Fibroblast of the aortic adventitia (primary cell): ENCODE results near the gene EMILIN3. TPM values are rescaled to one million over a fixed set of nuclear protein-coding genes. Genes with fewer than 3 reads are reported as not detected.

Experiments
- DNase-seq: peaks from one replicate; pipeline ENCODE4 v3.0.0-alpha.2; 2010; ENCODE audit warnings: low read depth
- H3K4me3 ChIP-seq: 2 replicates; pipeline ENCODE4 v1.5.1; 2011; ENCODE audit warnings: low read depth, mild to moderate bottlenecking, control low read depth, low read length, moderate library complexity
- CTCF ChIP-seq: IDR thresholded peaks from 2 replicates; pipeline ENCODE4 v1.5.1; 2011; ENCODE audit warnings: mild to moderate bottlenecking, low read length, control low read depth, inconsistent platforms; ENCODE audit not compliant: insufficient read depth
- total RNA-seq: library from RNA; depleted of rRNA; stranded (reverse); fragments of >200 nt; gene quantifications from 2 replicates; pipeline ENCODE4 v1.2.3, GENCODE V29; 2012; ENCODE audit warnings: low replicate concordance

The EMILIN3 gene
- total RNA-seq, 1 donor = not detected

GRCh38 chr20:41408156-41408794, 41.7 kb upstream of the EMILIN3 start:
- no peak for TF ChIP-seq CTCF
- DNase-seq = no peak
- no peak overlapping the region for H3K4me3 ChIP-seq

GRCh38 chr20:41407607-41408006, 41.0 kb upstream of the EMILIN3 start:
- H3K4me3 ChIP-seq = no peak overlapping the region
- DNase-seq = no peak
- no peak for TF ChIP-seq CTCF

- no peak overlapping the region for H3K4me3 ChIP-seq
- DNase-seq = no peak
- TF ChIP-seq CTCF = no peak
Observed at GRCh38 chr20:41406896-41407444, 40.4 kb upstream of the EMILIN3 start.

- H3K4me3 ChIP-seq = no peak overlapping the region
- no peak for DNase-seq
- TF ChIP-seq CTCF = no peak
Observed at GRCh38 chr20:41406353-41406752, 39.7 kb upstream of the EMILIN3 start.

- no peak overlapping the region for H3K4me3 ChIP-seq
- DNase-seq = no peak
- TF ChIP-seq CTCF = no peak
Observed at GRCh38 chr20:41405436-41405835, 38.8 kb upstream of the EMILIN3 start.

GRCh38 chr20:41403604-41404003, 37.0 kb upstream of the EMILIN3 start:
- TF ChIP-seq CTCF = no peak
- H3K4me3 ChIP-seq = no peak overlapping the region

GRCh38 chr20:41398408-41398807, 31.8 kb upstream of the EMILIN3 start:
- H3K4me3 ChIP-seq = no peak overlapping the region
- peak; percentile 63 for DNase-seq
- no peak for TF ChIP-seq CTCF

More at GRCh38 chr20:41403604-41404003, 37.0 kb upstream of the EMILIN3 start:
- no peak for DNase-seq
